Neutrophil (primary cell): Measurements from ENCODE around the gene ITGA1.

Experiments used
- H3K27ac ChIP-seq: fragments of 200-600 bp; sonication (generic); 2 replicates; pipeline ENCODE4 v1.5.1; 2016; ENCODE audit warnings: mild to moderate bottlenecking, moderate library complexity
- H3K27me3 ChIP-seq: fragments of 200-600 bp; sonication (generic); 2 replicates; pipeline ENCODE4 v1.6.0; 2016; ENCODE audit warnings: mild to moderate bottlenecking
- H3K36me3 ChIP-seq: fragments of 200-600 bp; sonication (generic); 2 replicates; pipeline ENCODE4 v1.5.1; 2017
- H3K4me1 ChIP-seq, 2 experiments: fragments of 200-600 bp in 1 of 2; sonication (generic) in 1 of 2; 1 replicate in 1 of 2; 2 replicates in 1 of 2; pipeline versions ENCODE4 v1.5.1 to v1.6.1; 2013 to 2016; ENCODE audit warnings: low read depth in 1 of 2, low read length in 1 of 2, mild to moderate bottlenecking in 1 of 2, moderate library complexity in 1 of 2; ENCODE audit not compliant: control insufficient read depth in 1 of 2, insufficient read depth in 1 of 2
- H3K4me3 ChIP-seq, 2 experiments: fragments of 200-600 bp in 1 of 2; sonication (generic) in 1 of 2; 1 replicate in 1 of 2; 2 replicates in 1 of 2; pipeline ENCODE4 v1.5.1; 2013 to 2016; ENCODE audit warnings: low read depth in 1 of 2, low read length in 1 of 2, mild to moderate bottlenecking in 1 of 2, moderate library complexity in 1 of 2
- H3K9me3 ChIP-seq: fragments of 200-600 bp; sonication (generic); 2 replicates; pipeline ENCODE4 v1.5.1; 2016
- TF ChIP-seq, protein P1 (sequence below): fragments of 200-600 bp; sonication (generic); IDR thresholded peaks from 2 replicates; pipeline ENCODE4 v1.5.1; 2016; ENCODE audit warnings: antibody characterized with exemption

ITGA1 gene

DNA sequence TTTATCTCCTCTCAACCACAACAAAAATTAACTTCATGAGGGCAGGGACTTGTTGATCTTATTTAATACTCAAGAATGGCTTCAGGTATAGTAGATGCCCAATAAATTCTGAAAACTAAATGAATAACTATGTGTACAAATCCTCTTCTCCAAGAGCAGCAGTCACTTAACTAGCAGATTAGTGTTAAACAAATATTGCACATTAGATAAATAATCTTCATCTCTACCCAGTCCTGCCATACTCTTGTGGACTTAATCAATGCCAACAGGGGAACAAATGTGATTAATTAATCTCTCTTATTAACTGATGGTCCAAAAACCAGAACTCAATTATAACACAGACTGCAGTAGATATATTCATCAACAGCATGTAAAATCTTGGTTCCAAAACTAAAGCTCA is 15.0 kb upstream of the ITGA1 start:
- TF ChIP-seq, protein P1, sequence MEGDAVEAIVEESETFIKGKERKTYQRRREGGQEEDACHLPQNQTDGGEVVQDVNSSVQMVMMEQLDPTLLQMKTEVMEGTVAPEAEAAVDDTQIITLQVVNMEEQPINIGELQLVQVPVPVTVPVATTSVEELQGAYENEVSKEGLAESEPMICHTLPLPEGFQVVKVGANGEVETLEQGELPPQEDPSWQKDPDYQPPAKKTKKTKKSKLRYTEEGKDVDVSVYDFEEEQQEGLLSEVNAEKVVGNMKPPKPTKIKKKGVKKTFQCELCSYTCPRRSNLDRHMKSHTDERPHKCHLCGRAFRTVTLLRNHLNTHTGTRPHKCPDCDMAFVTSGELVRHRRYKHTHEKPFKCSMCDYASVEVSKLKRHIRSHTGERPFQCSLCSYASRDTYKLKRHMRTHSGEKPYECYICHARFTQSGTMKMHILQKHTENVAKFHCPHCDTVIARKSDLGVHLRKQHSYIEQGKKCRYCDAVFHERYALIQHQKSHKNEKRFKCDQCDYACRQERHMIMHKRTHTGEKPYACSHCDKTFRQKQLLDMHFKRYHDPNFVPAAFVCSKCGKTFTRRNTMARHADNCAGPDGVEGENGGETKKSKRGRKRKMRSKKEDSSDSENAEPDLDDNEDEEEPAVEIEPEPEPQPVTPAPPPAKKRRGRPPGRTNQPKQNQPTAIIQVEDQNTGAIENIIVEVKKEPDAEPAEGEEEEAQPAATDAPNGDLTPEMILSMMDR: no peak
- no peaks in the 10 kb centered on the region for H3K36me3 ChIP-seq
- peaks cover 14 to 17% of the 10 kb centered on the region in 2 experiments for H3K4me1 ChIP-seq
- H3K27ac ChIP-seq: no peak overlapping the region
- H3K9me3 ChIP-seq: no peaks in the 10 kb centered on the region
- H3K27me3 ChIP-seq: no peaks in the 10 kb centered on the region
- H3K4me3 ChIP-seq: no peak overlapping the region

DNA sequence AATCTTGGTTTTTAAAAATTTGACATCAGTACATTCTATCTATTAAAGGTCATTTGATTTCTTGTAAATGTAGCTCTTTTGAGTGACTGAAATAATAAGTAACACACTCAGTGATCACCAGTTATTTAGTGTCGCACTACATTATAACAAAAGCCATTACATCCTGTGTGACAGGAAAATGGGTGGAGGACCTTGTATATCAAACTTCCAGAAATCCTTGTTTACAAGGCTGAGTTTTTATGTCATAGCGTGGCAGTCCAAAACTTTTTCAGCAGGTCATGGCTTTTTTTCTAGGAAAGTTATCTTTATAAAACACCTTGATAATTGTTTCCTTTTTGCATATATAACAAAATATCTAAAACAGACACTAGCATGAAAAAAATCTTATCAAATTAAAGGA is 14.4 kb upstream of the ITGA1 start:
- no peaks in the 10 kb centered on the region for H3K36me3 ChIP-seq
- H3K4me1 ChIP-seq: peaks cover 14 to 17% of the 10 kb centered on the region in 2 experiments
- TF ChIP-seq, protein P1: no peak

DNA sequence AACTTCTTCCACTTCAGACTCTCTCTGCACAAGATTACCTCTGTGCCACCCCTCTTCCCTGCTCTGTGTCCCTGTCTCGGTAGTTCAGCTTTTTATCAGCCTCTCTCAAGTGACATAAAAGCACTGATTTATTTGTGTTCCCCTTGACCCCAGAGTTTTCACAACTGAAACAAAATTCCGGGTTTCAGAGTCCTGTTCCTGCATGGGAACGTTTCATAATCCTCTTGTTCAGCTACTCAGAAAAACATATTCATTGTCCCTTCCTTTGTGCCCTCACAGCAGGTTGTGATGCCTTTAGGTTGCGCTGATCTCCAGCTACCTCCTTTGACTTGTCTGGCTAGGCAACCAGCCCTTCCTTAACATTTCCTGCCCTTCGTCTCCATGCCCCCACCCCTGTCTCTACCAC is 13.7 kb upstream of the ITGA1 start:
- TF ChIP-seq, protein P1: no peak
- Histone ChIP-seq H3K27ac (no peak overlapping the region), H3K9me3 (no peaks in the 10 kb centered on the region), H3K36me3 (no peaks in the 10 kb centered on the region), H3K27me3 (no peaks in the 10 kb centered on the region), H3K4me1 (peaks cover 14 to 22% of the 10 kb centered on the region in 2 experiments), H3K4me3 (no peak overlapping the region)

More for the DNA sequence above, 14.4 kb upstream of the ITGA1 start:
- H3K27ac ChIP-seq: no peak overlapping the region
- H3K27me3 ChIP-seq: no peaks in the 10 kb centered on the region
- H3K9me3 ChIP-seq: no peaks in the 10 kb centered on the region
- no peak overlapping the region for H3K4me3 ChIP-seq

DNA sequence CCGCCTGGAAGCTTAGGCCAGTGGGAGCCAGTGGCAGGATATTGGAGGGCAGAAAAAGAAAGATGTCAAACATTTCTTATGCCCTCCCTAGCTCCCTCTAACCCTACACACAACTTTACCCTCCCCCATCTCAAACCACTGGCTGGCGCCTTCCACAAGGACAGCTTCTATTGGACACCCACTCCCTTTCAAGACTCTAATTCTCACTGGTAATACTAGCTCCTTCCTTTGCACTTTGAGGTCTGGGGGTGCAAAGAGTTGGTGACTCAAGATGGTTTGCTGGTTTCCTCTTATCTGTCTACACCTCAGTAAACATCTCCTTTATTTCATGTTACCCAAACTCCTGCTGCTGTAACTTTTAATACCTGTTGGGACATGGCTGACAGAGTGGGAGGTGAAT is 11.6 kb upstream of the ITGA1 start:
- Histone ChIP-seq H3K36me3 (no peaks in the 10 kb centered on the region), H3K27ac (peak overlapping the region; percentile 34), H3K27me3 (no peaks in the 10 kb centered on the region), H3K9me3 (no peaks in the 10 kb centered on the region), H3K4me3 (no peak overlapping the region), H3K4me1 (peaks cover 14 to 25% of the 10 kb centered on the region in 2 experiments)
- TF ChIP-seq, protein P1: no peak

DNA sequence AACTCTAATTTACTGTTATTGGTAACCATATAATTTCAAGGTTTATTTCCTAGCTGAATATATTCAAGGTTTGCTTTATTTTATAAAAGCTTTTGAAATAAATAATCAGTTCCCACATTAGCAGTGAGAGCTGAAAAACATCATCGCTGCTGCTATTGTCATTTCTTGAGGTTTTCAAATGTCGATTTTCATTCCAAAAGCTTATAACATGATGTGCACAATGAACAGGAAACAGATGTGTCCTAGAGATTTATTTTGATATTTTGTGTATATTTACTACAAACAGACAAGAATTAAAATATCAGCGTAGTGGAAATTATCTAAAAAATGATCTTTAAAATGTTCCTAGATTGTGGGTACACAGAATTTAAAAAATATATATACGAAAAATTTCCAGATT is 10.5 kb upstream of the ITGA1 start:
- Histone ChIP-seq H3K9me3 (no peaks in the 10 kb centered on the region), H3K27me3 (no peaks in the 10 kb centered on the region), H3K27ac (no peak overlapping the region), H3K4me1 (peaks cover 14 to 25% of the 10 kb centered on the region in 2 experiments), H3K36me3 (no peaks in the 10 kb centered on the region), H3K4me3 (no peak overlapping the region)
- TF ChIP-seq, protein P1: no peak

DNA sequence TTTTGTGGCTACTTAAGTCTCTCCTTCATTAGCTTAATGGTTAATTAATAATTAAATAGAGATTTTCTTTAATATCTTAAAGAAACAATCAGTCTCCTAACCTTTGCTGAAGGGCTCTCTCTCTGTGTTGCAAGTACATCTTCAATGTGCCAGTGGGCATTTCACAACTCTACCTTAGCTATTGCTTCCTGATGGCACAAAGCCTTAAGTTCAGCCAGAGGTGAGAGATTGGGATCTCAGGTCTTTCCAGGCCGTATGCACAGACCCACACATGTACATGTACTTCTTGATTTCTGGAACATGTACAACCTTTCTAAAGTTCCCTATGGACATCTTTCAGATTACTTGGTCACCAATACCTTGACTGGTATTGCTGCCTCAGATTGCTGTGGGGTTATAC is 8.9 kb upstream of the ITGA1 start:
- no peaks in the 10 kb centered on the region for H3K36me3 ChIP-seq
- no peak overlapping the region for H3K27ac ChIP-seq
- peaks cover 14 to 26% of the 10 kb centered on the region in 2 experiments for H3K4me1 ChIP-seq
- H3K27me3 ChIP-seq: no peaks in the 10 kb centered on the region
- TF ChIP-seq, protein P1: no peak
- no peaks in the 10 kb centered on the region for H3K9me3 ChIP-seq
- H3K4me3 ChIP-seq: no peak overlapping the region
